Measurements from ENCODE around the gene DHX30.

The DHX30 gene

DNA sequence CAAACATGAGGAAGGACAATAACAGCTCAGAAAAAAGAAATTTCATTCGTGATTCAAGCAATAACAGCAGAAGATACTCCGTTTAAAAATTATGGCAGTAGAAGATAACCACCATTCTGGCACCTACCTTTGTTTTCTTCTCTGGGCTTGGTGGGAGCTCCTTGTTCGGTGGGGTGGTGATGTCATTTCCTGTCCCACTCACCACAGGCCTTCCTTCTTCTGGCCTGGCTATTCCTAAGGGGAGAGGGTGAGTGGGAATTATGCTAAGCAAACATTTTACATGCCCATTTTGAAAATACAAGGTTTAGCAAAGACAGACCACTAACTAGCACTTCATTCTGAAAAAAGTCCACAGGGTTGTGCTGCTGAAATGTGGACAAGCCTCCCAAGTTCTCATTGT, 74.4 kb downstream of the DHX30 start:
- no peak for TF ChIP-seq FOXP2 (optimal IDR thresholded peaks at IDR 0.05; ENCODE audit: borderline replicate concordance, extremely low read depth, extremely low read length, insufficient read depth)
- TF ChIP-seq SIN3A (IDR thresholded peaks at IDR 0.05; ENCODE audit: borderline replicate concordance, insufficient read depth, low read length) = no peak

DNA sequence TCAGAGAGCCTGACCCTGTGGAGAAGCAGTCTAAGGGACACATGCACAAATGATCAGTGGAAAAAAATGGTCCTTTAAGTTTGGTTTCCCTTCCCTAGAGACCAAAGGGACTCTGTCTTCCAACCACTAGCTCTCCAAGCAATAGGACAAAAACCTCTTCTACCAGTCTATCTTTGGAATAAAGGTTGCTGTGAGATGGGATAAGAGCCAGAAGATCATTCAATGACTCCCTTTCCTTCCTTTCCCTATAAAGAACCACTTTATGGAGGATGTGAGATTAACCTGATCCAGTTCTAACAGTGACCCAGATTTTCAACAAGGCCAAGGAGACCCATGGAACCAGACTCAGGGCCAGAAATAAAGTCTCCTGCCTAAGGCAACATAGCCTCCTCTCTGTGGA, 74.8 kb downstream of the DHX30 start:
- no peak for TF ChIP-seq TAF1 (IDR thresholded peaks at IDR 0.05; ENCODE audit: borderline replicate concordance, insufficient read depth, low read length)
- no peak for TF ChIP-seq POLR2AphosphoS5 (IDR thresholded peaks at IDR 0.05; ENCODE audit: low read depth, low read length)
- TF ChIP-seq, protein P1, sequence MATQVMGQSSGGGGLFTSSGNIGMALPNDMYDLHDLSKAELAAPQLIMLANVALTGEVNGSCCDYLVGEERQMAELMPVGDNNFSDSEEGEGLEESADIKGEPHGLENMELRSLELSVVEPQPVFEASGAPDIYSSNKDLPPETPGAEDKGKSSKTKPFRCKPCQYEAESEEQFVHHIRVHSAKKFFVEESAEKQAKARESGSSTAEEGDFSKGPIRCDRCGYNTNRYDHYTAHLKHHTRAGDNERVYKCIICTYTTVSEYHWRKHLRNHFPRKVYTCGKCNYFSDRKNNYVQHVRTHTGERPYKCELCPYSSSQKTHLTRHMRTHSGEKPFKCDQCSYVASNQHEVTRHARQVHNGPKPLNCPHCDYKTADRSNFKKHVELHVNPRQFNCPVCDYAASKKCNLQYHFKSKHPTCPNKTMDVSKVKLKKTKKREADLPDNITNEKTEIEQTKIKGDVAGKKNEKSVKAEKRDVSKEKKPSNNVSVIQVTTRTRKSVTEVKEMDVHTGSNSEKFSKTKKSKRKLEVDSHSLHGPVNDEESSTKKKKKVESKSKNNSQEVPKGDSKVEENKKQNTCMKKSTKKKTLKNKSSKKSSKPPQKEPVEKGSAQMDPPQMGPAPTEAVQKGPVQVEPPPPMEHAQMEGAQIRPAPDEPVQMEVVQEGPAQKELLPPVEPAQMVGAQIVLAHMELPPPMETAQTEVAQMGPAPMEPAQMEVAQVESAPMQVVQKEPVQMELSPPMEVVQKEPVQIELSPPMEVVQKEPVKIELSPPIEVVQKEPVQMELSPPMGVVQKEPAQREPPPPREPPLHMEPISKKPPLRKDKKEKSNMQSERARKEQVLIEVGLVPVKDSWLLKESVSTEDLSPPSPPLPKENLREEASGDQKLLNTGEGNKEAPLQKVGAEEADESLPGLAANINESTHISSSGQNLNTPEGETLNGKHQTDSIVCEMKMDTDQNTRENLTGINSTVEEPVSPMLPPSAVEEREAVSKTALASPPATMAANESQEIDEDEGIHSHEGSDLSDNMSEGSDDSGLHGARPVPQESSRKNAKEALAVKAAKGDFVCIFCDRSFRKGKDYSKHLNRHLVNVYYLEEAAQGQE (IDR thresholded peaks at IDR 0.05; ENCODE audit: insufficient read depth in 1 of 2, low read depth in 2 of 2, low read length in 2 of 2) = no peak
- TF ChIP-seq FOXP2 (optimal IDR thresholded peaks at IDR 0.05; ENCODE audit: borderline replicate concordance, extremely low read depth, extremely low read length, insufficient read depth) = no peak
- no peak for TF ChIP-seq SIN3A (IDR thresholded peaks at IDR 0.05; ENCODE audit: borderline replicate concordance, insufficient read depth, low read length)

DNA sequence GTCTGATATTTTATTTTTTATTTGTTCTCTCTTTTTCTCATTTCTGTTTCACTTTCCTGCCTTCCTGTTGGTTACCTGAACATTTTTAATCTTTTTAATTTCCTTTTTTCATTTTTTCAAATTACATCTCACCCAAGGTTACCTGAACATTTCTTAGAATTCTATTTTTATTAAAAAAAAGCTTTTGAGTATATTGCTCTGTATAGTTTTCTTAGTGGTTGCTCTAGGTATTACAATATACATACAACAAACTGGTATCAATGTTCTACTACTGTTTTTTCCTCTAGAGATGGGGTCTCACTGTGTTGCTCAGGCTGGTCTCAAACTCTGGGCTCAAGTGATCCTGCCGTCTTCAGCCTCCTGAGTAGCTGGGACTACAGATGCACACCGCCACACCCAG, 79.4 kb downstream of the DHX30 start:
- no peak for TF ChIP-seq POLR2AphosphoS5 (IDR thresholded peaks at IDR 0.05; ENCODE audit: low read depth, low read length)
- TF ChIP-seq FOXP2 (optimal IDR thresholded peaks at IDR 0.05; ENCODE audit: borderline replicate concordance, extremely low read depth, extremely low read length, insufficient read depth) = no peak
- no peak for TF ChIP-seq TAF1 (IDR thresholded peaks at IDR 0.05; ENCODE audit: borderline replicate concordance, insufficient read depth, low read length)
- no peak for TF ChIP-seq SIN3A (IDR thresholded peaks at IDR 0.05; ENCODE audit: borderline replicate concordance, insufficient read depth, low read length)
- TF ChIP-seq, protein P1 (IDR thresholded peaks at IDR 0.05; ENCODE audit: insufficient read depth in 1 of 2, low read depth in 2 of 2, low read length in 2 of 2) = no peak

DNA sequence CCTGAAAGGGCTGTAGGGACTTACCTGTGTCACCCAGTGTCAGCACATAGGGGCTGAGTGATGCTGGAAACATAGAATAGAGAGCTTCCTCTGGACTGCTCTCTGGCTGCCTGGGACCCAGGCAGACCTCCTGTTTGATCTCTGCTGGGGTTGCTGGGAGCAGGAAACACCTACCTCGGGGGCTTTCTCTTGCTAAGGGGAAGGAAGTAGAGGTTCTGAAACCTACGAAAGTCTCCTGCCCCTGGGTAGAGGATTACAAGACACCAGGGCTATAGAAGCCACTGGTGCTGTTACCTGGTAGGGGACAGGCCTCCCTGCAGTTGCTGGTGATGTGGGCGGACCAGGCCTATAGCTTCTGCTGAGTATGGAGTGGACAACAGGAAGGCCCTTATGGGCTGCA, 81.7 kb downstream of the DHX30 start:
- TF ChIP-seq TAF1 (IDR thresholded peaks at IDR 0.05; ENCODE audit: borderline replicate concordance, insufficient read depth, low read length) (no peak), SIN3A (IDR thresholded peaks at IDR 0.05; ENCODE audit: borderline replicate concordance, insufficient read depth, low read length) (no peak), POLR2AphosphoS5 (IDR thresholded peaks at IDR 0.05; ENCODE audit: low read depth, low read length) (no peak), FOXP2 (optimal IDR thresholded peaks at IDR 0.05; ENCODE audit: borderline replicate concordance, extremely low read depth, extremely low read length, insufficient read depth) (no peak)
- TF ChIP-seq, protein P1 (IDR thresholded peaks at IDR 0.05; ENCODE audit: insufficient read depth in 1 of 2, low read depth in 2 of 2, low read length in 2 of 2) = no peak

DNA sequence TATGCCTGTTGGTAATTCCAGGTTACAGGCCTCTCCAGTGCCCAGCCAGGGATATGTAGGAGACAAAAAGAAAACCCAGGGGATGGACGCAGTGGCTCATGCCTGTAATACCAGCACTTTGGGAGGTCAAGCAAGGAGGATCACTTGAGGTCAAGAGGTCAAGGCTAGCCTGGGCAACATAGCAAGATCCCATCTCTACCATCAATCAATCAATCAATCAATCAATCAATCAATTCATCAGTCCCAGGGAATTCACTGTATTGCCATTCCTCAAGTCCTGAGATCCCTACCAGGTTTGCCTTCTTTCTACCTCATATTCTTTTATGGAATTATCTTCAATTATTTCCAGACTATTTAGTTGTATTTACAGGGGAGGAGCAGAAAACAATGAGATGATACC, 82.2 kb downstream of the DHX30 start:
- TF ChIP-seq FOXP2 (optimal IDR thresholded peaks at IDR 0.05; ENCODE audit: borderline replicate concordance, extremely low read depth, extremely low read length, insufficient read depth) = no peak
- TF ChIP-seq POLR2AphosphoS5 (IDR thresholded peaks at IDR 0.05; ENCODE audit: low read depth, low read length) = no peak
- no peak for TF ChIP-seq TAF1 (IDR thresholded peaks at IDR 0.05; ENCODE audit: borderline replicate concordance, insufficient read depth, low read length)
- TF ChIP-seq, protein P1 (IDR thresholded peaks at IDR 0.05; ENCODE audit: insufficient read depth in 1 of 2, low read depth in 2 of 2, low read length in 2 of 2) = no peak
- TF ChIP-seq SIN3A (IDR thresholded peaks at IDR 0.05; ENCODE audit: borderline replicate concordance, insufficient read depth, low read length) = no peak
